GM06990 (cell line): ENCODE measurements around the gene CARD8.

Experiments used
- DNase-seq: peaks from one replicate; pipeline ENCODE4 v3.0.0-alpha.2; 2011; ENCODE audit not compliant: insufficient read length; ENCODE audit errors: extremely low read depth
- H3K27me3 ChIP-seq: replicated peaks from 2 replicates; pipeline ENCODE4 v1.6.0; 2011; ENCODE audit warnings: low read length; ENCODE audit not compliant: control insufficient read depth, insufficient read depth
- H3K36me3 ChIP-seq: 2 replicates; pipeline ENCODE4 v1.5.1; 2011; ENCODE audit warnings: low read length; ENCODE audit not compliant: control insufficient read depth, insufficient read depth
- H3K4me3 ChIP-seq: replicated peaks from 2 replicates; pipeline ENCODE4 v1.5.1; 2011; ENCODE audit warnings: low read depth, mild to moderate bottlenecking, control low read depth, low read length
- CTCF ChIP-seq: IDR thresholded peaks from 2 replicates; pipeline ENCODE4 v1.5.1; 2011; ENCODE audit warnings: low read length, control low read depth, mild to moderate bottlenecking, inconsistent platforms; ENCODE audit not compliant: insufficient read depth, poor library complexity, severe bottlenecking

The CARD8 gene

GRCh38 chr19:48290401-48290770 is 34.7 kb upstream of the CARD8 start:
- no peak overlapping the region for H3K4me3 ChIP-seq
- no peak for DNase-seq
- no peak for TF ChIP-seq CTCF
- H3K36me3 ChIP-seq = peaks cover 2% of the 10 kb centered on the region; the same call in 1 of the 2 replicates
- no peaks in the 10 kb centered on the region for H3K27me3 ChIP-seq

GRCh38 chr19:48287748-48288147 is 32.0 kb upstream of the CARD8 start:
- no peak for DNase-seq
- no peaks in the 10 kb centered on the region for H3K27me3 ChIP-seq
- no peak for TF ChIP-seq CTCF
- H3K4me3 ChIP-seq = no peak overlapping the region
- peaks cover 4% of the 10 kb centered on the region for H3K36me3 ChIP-seq

DNA sequence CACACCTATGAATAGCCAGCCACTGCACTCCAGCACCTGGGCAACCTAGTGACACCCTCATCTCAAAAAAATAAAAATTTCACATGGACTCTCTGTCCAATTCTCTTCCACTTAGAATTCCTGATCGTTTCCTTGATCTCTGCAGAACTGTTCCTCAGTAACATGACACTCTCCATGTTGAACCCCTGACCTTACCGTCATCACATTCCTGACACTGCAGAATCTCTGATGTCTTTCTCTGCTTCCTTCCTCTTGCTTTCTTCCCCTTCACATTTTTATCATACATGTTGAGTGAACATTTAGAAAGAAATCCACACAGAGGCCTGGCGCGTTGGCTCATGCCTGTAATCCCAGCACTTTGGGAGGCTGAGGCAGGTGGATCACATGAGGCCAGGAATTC is 29.2 kb upstream of the CARD8 start:
- H3K27me3 ChIP-seq = no peaks in the 10 kb centered on the region
- no peak for TF ChIP-seq CTCF
- H3K36me3 ChIP-seq = peaks cover 4% of the 10 kb centered on the region
- H3K4me3 ChIP-seq = no peak overlapping the region
- no peak for DNase-seq

GRCh38 chr19:48283908-48284307 is 28.2 kb upstream of the CARD8 start:
- peaks cover 4% of the 10 kb centered on the region for H3K36me3 ChIP-seq
- no peak for TF ChIP-seq CTCF
- DNase-seq = no peak

DNA sequence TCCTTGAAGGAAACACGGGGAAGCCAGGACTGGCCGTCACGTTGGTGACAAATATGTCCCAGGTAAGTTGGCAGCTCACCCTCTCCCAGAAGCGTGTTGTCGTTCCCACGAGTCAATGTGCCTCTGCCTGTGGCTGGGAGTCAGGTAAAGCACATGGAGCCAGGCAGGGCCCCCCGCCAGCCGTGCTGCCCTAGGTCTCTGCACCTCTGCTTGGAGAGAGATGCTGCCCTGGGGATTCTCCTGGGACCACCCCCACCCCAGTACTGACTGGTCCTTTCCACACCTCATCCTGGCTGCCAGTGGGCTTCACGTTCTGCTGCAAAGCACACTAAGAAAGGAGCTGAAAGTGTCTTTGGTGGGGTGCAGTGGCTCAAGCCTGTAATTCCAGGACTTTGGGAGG is 24.0 kb upstream of the CARD8 start:
- Histone ChIP-seq H3K36me3 (peaks cover 3% of the 10 kb centered on the region), H3K27me3 (no peaks in the 10 kb centered on the region), H3K4me3 (no peak overlapping the region)
- no peak for TF ChIP-seq CTCF
- DNase-seq = no peak

More at GRCh38 chr19:48283908-48284307, 28.2 kb upstream of the CARD8 start:
- H3K27me3 ChIP-seq = no peaks in the 10 kb centered on the region
- H3K4me3 ChIP-seq = no peak overlapping the region

DNA sequence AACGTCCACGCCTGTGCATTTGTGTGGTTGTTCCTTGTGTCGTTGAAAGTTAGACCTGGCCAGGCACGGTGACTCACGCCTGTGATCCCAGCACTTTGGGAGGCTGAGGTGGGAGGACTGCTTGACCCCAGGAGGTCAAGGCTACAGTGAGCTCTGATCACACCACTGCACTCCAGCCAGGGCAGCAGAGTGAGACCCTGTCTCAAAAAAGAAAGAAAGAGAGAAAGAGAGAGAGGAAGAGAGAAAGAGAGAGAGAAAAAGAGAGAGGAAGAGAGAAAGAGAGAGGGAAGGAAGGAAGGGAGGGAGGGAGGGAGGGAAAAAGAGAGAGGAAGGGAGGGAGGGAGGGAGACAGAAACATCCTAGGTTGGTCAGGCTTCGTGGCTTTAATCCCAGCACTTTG is 19.2 kb upstream of the CARD8 start:
- Histone ChIP-seq H3K27me3 (no peaks in the 10 kb centered on the region), H3K4me3 (no peak overlapping the region), H3K36me3 (no peaks in the 10 kb centered on the region)
- no peak for TF ChIP-seq CTCF
- no peak for DNase-seq
